Neural progenitor cell (in vitro differentiated cells): Measurements from ENCODE around the gene SLC2A9.

ENCODE experiments used
- CTCF ChIP-seq: fragments of 200-600 bp; sonication (generic); IDR thresholded peaks from 2 replicates; pipeline ENCODE4 v1.5.1; 2017; ENCODE audit warnings: antibody characterized with exemption, mild to moderate bottlenecking
- EZH2 ChIP-seq: fragments of 200-600 bp; sonication (generic); IDR thresholded peaks from 2 replicates; pipeline ENCODE4 v1.6.1; 2017; ENCODE audit warnings: antibody characterized with exemption, mild to moderate bottlenecking, moderate library complexity
- EZH2phosphoT487 ChIP-seq: fragments of 200-600 bp; sonication (generic); IDR thresholded peaks from 2 replicates; pipeline ENCODE4 v1.6.1; 2017; ENCODE audit warnings: antibody characterized with exemption

- TF ChIP-seq CTCF, result no peak
- no peak for TF ChIP-seq EZH2
- TF ChIP-seq EZH2phosphoT487, result no peak
These were observed 29.0 kb upstream of the SLC2A9 start for GRCh38 chr4:10050261-10050661.
